ENCODE data around the gene USP20.

- no peak for TF ChIP-seq EZH2phosphoT487 (IDR thresholded peaks at IDR 0.05; ENCODE audit: borderline replicate concordance, low read depth, low read length)
- TF ChIP-seq, protein P1, sequence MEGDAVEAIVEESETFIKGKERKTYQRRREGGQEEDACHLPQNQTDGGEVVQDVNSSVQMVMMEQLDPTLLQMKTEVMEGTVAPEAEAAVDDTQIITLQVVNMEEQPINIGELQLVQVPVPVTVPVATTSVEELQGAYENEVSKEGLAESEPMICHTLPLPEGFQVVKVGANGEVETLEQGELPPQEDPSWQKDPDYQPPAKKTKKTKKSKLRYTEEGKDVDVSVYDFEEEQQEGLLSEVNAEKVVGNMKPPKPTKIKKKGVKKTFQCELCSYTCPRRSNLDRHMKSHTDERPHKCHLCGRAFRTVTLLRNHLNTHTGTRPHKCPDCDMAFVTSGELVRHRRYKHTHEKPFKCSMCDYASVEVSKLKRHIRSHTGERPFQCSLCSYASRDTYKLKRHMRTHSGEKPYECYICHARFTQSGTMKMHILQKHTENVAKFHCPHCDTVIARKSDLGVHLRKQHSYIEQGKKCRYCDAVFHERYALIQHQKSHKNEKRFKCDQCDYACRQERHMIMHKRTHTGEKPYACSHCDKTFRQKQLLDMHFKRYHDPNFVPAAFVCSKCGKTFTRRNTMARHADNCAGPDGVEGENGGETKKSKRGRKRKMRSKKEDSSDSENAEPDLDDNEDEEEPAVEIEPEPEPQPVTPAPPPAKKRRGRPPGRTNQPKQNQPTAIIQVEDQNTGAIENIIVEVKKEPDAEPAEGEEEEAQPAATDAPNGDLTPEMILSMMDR (conservative IDR thresholded peaks at IDR 0.05; ENCODE audit: low read length), result no peak
Observed at GRCh38 chr9:129785866-129786265, 49.4 kb upstream of the USP20 start.

All from OCI-LY7 (cell line).